SKM-1 (cell line): Measurements from ENCODE around the gene OR14I1.
"Not testable (repeated sequence)": the region's sequence is repeated elsewhere in the genome, so short reads cannot be mapped to it uniquely, and the experiment has no call there.

ENCODE experiments used
- DNase-seq: peaks from one replicate; lab custom pipeline; 2025; ENCODE audit not compliant: unreplicated experiment; lab: John Stamatoyannopoulos, UW

OR14I1 gene

DNA sequence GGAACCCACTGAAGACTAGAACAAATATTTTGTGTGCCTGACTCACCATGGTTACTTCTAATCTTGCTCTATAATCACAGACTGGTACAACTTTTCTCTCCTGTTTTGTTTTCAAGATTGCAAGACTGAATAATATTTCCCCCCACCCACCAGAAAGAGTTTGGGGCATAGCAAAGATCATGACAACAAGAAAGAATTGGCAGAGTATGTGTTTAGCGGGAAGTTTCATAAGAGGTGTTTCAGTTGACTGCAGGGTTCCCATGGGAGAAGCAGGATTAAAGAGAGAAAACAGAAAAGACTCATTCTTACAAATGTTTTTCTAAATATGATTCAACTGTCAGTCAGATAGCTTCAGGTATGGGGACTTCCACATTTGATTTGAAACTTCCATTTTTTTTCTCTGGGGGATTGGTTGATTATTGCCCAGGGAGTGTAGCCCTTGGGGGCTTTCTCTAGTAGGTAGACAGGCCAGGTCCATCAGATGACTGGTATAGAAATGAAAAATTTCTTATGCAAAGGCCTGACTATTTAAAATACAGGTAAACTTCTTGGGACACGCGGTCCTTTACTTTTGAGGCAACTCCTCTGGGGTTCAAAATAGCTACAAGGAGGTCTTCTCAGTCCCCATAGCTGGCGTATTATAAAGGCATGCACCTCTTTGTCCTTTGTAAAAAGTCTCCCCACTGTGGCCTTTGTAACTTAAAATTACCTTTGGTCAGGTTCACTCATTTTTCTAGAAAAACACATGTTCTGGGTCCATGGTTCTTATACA, 13.9 kb downstream of the OR14I1 start:
- DNase-seq: no peak

DNA sequence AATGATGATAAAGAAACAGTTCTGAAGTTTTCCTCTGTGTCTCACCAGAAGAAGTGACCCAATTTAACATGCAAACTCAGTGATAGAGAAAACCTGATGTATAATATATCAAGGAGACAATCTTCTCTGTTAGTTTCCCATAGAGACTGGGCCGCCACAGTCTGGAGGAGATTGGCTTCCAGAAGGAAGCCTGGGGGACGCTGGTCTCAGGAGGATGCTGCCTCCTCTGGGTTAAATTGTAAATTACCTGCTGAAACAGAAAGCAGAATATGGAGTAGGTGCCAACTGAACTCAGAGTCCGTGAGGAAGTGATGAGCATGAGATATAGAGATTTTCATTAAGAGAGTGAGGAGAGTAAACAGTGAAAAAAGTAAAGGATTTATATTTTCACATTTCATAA, 15.8 kb downstream of the OR14I1 start:
- no peak for DNase-seq

DNA sequence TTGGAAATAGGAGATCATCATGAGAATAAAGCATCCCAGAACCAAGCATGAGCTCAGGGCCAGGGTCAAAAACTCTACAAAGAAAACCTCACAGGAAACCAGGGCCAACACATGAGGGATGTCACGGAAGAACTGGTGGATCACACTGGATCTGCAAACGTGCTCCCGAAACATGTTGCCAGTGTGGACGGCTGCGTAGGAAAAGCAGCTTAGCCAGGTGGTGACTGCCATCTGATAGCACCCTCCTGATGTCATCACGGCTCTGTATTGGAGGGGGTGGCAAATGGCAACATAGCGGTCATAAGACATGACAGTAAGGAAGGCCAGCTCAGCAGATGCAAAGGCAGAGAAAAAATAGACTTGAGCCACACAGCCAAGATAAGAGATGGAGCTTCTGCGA, 20.9 kb downstream of the OR14I1 start:
- DNase-seq: no peak

DNA sequence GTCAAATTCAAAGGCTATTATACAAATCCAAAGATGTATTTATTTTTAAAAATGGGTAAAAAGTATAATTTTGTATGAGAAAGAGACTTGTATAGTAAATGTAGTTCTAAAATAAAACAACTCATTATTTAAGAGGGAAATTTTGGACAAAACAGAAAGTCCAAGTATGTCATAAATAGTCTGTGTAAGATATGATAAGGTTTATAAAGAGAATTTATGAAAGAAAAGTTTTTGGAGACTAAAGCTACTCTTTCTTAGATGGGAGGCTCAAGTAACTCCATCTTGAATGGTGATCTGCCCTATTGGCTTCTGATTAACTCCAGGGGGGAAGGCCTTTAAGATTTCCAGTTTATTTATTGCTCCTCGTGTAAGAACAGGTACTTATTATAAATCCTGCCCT, 32.6 kb downstream of the OR14I1 start:
- DNase-seq: no peak

DNA sequence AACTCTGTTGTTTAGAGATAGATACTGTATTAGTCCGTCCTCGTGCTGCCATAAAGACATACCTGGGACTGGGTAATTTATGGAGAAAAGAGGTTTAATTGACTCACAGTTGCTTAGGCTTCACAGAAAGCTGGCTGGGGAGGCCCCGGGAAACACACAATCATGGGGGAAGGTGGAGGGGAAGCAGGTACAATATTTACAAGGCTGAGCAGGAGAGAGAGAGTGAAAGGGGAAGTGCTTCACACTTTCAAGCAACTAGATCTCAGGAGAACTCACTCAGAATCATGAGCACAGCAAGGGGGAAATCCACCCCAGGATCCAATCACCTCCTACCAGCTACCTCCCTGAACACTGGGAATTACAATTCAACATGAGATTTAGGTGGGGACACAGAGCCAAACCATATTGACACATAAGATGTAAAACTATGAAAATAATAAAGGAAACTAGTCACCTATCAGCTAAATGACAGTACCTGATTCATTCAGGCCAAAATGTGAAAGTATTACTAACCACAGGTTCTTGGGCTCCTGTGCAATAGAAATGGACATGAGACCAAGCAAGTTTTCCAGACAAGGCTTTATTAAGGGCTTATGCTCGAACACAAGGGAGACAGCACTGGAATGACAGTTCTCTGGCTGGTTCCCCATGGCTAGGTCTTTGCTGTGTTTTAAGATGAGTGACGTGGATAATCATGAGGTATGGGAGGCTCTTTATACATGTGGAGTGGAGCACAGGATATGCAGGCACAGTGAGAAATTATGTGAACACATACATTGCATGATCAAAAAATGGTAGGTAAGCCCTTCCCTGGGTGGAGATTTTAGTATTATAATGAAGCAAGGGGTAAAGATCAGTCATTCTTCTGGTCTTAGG, 38.9 kb downstream of the OR14I1 start:
- not testable (repeated sequence) for DNase-seq

DNA sequence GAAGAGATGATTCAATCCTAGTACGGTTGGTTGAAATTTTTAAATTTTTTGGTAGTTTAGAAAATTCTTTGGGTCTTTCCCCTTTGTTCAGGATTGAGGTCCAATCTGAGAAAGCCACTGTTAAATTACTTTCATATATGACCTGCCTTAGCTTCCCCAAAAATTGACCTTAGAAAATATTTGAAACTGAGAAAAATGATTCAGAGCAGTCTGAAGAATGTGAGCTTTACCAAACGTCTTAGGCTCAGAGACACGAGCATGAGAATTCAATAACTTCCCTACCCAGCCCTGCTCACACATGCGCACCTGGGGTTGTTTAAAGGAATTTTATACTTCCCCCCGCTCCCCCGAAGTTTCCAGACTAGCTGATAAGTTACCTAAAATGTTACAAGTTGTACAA, 45.8 kb downstream of the OR14I1 start:
- DNase-seq: not testable (repeated sequence)

DNA sequence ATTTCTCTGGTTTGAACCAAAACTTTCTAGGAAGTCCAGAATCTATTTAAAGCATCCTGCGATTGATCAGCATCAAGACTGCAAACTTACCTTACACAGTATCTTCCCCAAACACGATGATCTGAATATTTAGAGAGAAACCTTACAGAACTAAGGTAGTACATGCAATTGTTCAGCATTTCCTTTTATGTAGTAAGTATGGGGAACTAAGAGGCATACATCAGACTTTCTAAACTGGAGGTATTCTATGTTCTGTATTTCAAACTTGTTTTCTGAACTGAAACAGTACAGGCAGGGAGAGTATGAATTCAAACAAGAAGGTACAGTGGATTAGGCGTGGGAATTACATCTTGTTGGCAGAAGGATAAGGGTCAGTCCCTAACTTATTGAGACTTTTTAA, 47.2 kb downstream of the OR14I1 start, which contains the start of gene OR2T27:
Gene OR2T27, minus strand, starts transcription at position 175 of the 400 bp plus-strand sequence. CDS start 4,644 bp downstream, outside the sequence.
- DNase-seq: not testable (repeated sequence)
